Measurements from ENCODE around the gene KNCN.

DNA sequence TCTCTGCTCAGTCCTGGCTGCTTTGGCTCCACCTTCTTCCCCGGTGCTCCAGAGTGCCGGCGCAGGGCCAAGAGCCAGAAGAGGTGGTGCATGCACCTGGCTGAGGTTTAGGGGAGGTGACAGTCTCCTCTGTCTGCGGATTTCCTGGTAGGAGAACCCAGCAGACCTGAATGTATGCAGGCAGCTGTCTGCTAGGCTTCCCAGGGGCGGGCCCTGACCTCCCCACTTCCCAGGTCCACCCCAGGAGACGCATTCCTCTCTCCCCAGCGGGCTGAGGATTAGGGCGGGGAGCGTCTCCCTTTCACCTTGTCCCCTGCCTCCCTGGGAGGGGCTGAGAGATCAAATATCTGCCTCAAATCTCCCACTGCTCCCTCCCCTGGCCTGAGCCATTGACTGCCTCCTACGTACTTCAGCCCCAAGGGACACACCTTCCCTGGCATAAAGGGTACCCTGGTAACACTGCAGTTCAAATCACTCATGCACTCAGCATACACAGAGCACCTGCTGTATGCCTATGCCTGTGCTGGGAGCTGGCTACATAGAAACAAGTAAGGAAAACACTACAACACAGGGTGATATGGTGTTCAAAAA, 34.3 kb downstream of the KNCN start:
- no peak for TF ChIP-seq ZNF384 (IDR thresholded peaks at IDR 0.05)
- no peak for TF ChIP-seq FOXM1 (IDR thresholded peaks at IDR 0.05; ENCODE audit: borderline replicate concordance)
- TF ChIP-seq FOXA1 (IDR thresholded peaks at IDR 0.05) = no peak
- no peak for TF ChIP-seq SP1 (IDR thresholded peaks at IDR 0.05)
- TF ChIP-seq L3MBTL2 (conservative IDR thresholded peaks at IDR 0.05) = no peak
- TF ChIP-seq BHLHE40 (IDR thresholded peaks at IDR 0.05; ENCODE audit: borderline replicate concordance) = no peak
- no peak for TF ChIP-seq ELF4 (IDR thresholded peaks at IDR 0.05)
- no peak for TF ChIP-seq HDGF (IDR thresholded peaks at IDR 0.05; ENCODE audit: borderline replicate concordance)
- no peak for TF ChIP-seq FOXK2 (IDR thresholded peaks at IDR 0.05)
- TF ChIP-seq NFRKB (IDR thresholded peaks at IDR 0.05) = no peak
- TF ChIP-seq TARDBP (IDR thresholded peaks at IDR 0.05) = no peak

Measured in HEK293T (cell line).